LNCAP (cell line): ENCODE measurements around the gene CCSAP.

ENCODE experiments used
- TF ChIP-seq, protein P1 (sequence below): fragments of 450-650 bp; IDR thresholded peaks from 2 replicates; pipeline ENCODE4 v1.5.1; 2017; ENCODE audit warnings: mild to moderate bottlenecking

Gene CCSAP

DNA sequence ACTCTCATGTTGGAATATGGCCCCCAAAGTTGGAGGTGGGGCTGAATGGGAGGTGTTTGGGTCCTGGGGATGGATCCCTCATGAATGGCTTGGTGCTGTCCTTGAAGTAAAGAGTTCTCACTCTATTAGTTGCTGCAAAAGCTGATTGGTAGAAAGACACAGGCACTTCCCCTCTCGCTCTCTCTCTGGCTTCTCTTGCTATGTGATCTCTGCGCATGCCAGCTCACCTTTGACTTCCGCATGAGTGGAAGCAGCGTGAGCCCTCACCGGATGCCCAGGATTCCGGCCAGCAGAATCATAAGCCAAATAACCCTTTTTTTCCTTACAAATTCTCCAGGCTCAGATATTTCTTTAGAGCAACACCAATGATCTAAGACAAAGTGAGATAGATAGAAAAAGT lies 20.9 kb upstream of the CCSAP start:
- TF ChIP-seq, protein P1, sequence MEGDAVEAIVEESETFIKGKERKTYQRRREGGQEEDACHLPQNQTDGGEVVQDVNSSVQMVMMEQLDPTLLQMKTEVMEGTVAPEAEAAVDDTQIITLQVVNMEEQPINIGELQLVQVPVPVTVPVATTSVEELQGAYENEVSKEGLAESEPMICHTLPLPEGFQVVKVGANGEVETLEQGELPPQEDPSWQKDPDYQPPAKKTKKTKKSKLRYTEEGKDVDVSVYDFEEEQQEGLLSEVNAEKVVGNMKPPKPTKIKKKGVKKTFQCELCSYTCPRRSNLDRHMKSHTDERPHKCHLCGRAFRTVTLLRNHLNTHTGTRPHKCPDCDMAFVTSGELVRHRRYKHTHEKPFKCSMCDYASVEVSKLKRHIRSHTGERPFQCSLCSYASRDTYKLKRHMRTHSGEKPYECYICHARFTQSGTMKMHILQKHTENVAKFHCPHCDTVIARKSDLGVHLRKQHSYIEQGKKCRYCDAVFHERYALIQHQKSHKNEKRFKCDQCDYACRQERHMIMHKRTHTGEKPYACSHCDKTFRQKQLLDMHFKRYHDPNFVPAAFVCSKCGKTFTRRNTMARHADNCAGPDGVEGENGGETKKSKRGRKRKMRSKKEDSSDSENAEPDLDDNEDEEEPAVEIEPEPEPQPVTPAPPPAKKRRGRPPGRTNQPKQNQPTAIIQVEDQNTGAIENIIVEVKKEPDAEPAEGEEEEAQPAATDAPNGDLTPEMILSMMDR = no peak

DNA sequence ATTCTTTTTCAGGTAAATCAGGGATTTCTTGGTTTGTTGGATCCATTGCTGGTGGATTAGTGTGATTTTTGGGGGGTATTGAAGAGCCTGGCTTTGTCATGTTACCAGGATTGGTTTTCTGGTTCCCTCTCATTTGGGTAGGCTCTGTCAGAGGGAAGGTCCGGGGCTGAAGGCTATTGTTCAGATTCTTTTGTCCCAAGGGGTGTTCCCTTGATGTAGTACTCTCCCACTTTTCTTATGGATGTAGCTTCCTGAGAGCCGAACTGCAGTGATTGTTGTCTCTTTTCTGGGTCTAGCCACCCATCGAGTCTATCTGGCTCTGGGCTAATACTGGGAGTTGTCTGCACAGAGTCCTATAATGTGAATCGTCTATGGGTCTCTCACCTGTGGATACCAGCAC lies 17.6 kb upstream of the CCSAP start:
- TF ChIP-seq, protein P1 = no peak

GRCh38 chr1:229355661-229356060 lies 12.8 kb upstream of the CCSAP start:
- TF ChIP-seq, protein P1 = no peak

DNA sequence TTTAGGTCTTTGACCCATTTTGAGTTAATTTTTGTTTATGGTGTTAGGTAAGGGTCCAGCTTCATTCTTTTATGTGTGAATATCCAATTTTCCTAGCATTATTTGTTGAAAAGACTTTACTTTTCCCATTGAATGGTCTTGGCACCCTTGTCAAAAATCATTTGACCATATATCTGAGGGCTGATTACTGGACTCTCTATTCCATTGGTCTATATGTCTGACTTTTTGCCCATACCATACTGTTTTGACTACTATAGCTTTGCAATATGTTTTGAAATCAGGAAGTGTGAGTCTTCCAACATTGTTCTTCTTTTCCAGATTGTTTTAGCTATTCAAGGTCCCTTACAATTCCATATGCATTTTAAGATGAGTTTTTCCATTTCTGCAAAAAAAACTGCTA lies 11.4 kb upstream of the CCSAP start:
- TF ChIP-seq, protein P1 = no peak

- TF ChIP-seq, protein P1 = no peak
Observed at GRCh38 chr1:229352975-229353374, 10.1 kb upstream of the CCSAP start.

GRCh38 chr1:229349463-229350385 lies 6.9 kb upstream of the CCSAP start:
- TF ChIP-seq, protein P1 = no peak

- TF ChIP-seq, protein P1 = no peak
Observed at GRCh38 chr1:229347528-229347927, 4.7 kb upstream of the CCSAP start.
